ENCODE results near the gene IL3.

- TF ChIP-seq EZH2phosphoT487 (IDR thresholded peaks at IDR 0.05; ENCODE audit: borderline replicate concordance, low read depth, low read length) (no peak), CTCF (conservative IDR thresholded peaks at IDR 0.05; ENCODE audit: low read length) (no peak)
Measured at GRCh38 chr5:132095424-132095972, 35.0 kb downstream of the IL3 start.

Measured in OCI-LY7 (cell line).